ENCODE results near the gene AASDHPPT.

Gene AASDHPPT

GRCh38 chr11:106098893-106099553, 21.6 kb downstream of the AASDHPPT start:
- H3K4me3 ChIP-seq (replicated peaks; ENCODE audit: low read depth, low read length) = no peak overlapping the region
- no peak for TF ChIP-seq CTCF (IDR thresholded peaks at IDR 0.05; ENCODE audit: low read length, missing control alignments)
- no peak for DNase-seq (ENCODE audit: low read depth)

DNA sequence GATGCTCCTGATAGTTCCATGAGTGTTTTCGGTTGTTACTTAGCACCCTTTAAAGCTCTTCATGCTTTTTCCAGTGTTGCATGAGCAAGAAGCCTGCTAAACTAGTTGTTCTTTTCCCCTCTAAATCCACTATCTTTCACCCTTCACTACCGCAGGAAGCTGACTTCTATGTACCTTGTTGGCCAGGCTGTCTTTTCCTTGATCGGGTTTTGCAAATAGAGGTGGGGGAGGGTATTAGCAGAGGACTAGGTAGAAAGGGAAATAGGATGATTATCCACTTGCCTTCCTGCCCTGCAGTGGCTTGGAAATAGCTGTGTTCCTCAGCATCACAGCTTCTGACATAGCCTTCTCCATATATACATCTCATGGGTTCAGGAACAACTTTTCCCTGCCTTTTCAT, 23.9 kb downstream of the AASDHPPT start:
- DNase-seq (ENCODE audit: low read depth) = no peak
- H3K4me3 ChIP-seq (replicated peaks; ENCODE audit: low read depth, low read length) = no peak overlapping the region
- TF ChIP-seq CTCF (IDR thresholded peaks at IDR 0.05; ENCODE audit: low read length, missing control alignments) = no peak

DNA sequence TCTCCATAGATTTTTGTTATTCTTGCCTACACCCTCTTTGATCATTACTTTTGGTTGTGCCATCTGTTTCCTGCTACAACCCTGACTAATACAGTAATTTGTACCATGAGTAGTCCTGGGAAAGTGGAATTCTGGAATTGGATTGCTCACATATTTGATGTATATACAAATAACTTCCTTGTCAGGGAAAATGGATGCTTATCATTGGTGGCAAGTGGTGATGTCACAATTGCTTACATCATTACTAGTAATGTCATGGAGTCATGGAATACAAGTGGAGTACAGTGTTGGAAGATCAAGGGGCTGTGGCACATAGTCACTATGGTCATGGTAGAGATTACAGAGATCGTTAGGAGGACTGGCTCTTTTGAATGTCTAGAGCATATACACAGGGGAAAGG, 24.4 kb downstream of the AASDHPPT start:
- no peak overlapping the region for H3K4me3 ChIP-seq (replicated peaks; ENCODE audit: low read depth, low read length)
- peak; percentile 46 for DNase-seq (ENCODE audit: low read depth)
- no peak for TF ChIP-seq CTCF (IDR thresholded peaks at IDR 0.05; ENCODE audit: low read length, missing control alignments)

DNA sequence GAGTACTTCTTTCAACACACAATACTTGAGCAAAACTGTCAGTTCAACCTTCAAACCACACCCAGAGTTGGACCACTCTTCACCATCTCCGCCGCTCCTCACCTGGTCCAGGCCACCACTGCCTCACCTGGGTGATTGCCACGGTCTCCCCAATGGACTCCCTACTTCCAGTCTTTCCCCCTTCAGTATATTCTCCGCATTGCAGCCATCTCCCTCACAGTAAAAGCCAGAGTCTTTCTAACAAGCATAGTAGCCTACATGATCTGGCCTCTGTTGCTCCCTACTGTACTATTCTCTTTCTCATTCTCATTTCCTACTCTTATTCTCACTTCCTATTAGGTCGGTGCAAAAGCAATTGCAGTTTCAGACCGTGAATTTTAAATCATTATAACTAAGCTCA, 28.5 kb downstream of the AASDHPPT start:
- no peak for TF ChIP-seq CTCF (IDR thresholded peaks at IDR 0.05; ENCODE audit: low read length, missing control alignments)
- H3K4me3 ChIP-seq (replicated peaks; ENCODE audit: low read depth, low read length) = no peak overlapping the region
- DNase-seq (ENCODE audit: low read depth) = no peak

- H3K4me3 ChIP-seq (replicated peaks; ENCODE audit: low read depth, low read length) = no peak overlapping the region
- DNase-seq (ENCODE audit: low read depth) = no peak
- TF ChIP-seq CTCF (IDR thresholded peaks at IDR 0.05; ENCODE audit: low read length, missing control alignments) = no peak
Measured at GRCh38 chr11:106121570-106122320, 44.3 kb downstream of the AASDHPPT start.

DNA sequence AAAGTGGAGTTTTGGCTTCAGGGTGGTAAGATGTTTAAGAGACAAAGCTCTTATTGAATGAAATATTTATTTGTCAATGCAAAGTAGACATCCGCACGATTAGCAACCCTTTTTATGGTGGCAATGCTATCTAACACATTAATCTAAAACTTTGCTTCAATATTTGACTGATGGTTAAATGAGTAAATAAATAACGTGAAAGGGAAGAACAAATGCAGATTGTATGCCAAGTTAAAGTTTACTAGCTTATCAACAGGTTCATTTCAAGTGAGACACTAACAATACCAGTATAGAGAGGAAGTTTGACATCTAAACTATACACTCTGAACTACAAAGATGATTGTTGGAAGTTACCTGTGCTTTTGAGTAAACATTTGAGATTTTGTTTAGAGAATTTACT, 50.1 kb downstream of the AASDHPPT start:
- no peak overlapping the region for H3K4me3 ChIP-seq (replicated peaks; ENCODE audit: low read depth, low read length)
- no peak for TF ChIP-seq CTCF (IDR thresholded peaks at IDR 0.05; ENCODE audit: low read length, missing control alignments)
- DNase-seq (ENCODE audit: low read depth) = no peak
